Activated B cell treated with CpG ODN at 0.5 μM for 24 hours (primary cell): Measurements from ENCODE around the gene PLEKHA5. TPM values are rescaled to one million over a fixed set of nuclear protein-coding genes. Genes with fewer than 3 reads are reported as not detected.

Source experiments
- ATAC-seq: fragments of 200-7000 bp; cut with Tn5 transposase; one replicate; pipeline ENCODE4 v1.10.0; 2021; ENCODE audit warnings: low read depth, mild to moderate bottlenecking, moderate library complexity
- CTCF ChIA-PET: fragments of 350-600 bp; sonication (Branson Sonifier 250); formaldehyde crosslinking; loops from one replicate; lab custom pipeline; 2021; ENCODE audit warnings: antibody characterized with exemption; lab: Charles Lee
- POLR2A ChIA-PET: fragments of 350-600 bp; sonication (Branson Sonifier 250); formaldehyde crosslinking; loops from one replicate; lab custom pipeline; 2021; ENCODE audit warnings: antibody characterized with exemption; lab: Charles Lee
- DNase-seq: peaks from one replicate; pipeline ENCODE4 v3.0.0; 2022
- H3K27ac Mint-ChIP-seq: one replicate; pipeline ENCODE4 v1.8.0; 2020; ENCODE audit warnings: mixed read lengths
- H3K27me3 Mint-ChIP-seq: one replicate; pipeline ENCODE4 v1.8.0; 2021; ENCODE audit warnings: mixed read lengths
- H3K36me3 Mint-ChIP-seq: one replicate; pipeline ENCODE4 v1.8.0; 2021; ENCODE audit warnings: low read depth, mixed read lengths
- H3K4me1 Mint-ChIP-seq: one replicate; pipeline ENCODE4 v1.8.0; 2021; ENCODE audit warnings: mixed read lengths
- H3K4me3 Mint-ChIP-seq: one replicate; pipeline ENCODE4 v1.8.0; 2020; ENCODE audit warnings: mild to moderate bottlenecking, mixed read lengths
- H3K9me3 Mint-ChIP-seq: one replicate; pipeline ENCODE4 v1.8.0; 2020; ENCODE audit warnings: mixed read lengths
- intact Hi-C: fragments of 100-400 bp; cut with micrococcal nuclease; formaldehyde crosslinking; loops from one replicate; pipeline ENCODE4 v1.15.1; 2024
- total RNA-seq: library from RNA; stranded (reverse); gene quantifications from 2 replicates; pipeline ENCODE4 v1.2.3, GENCODE V29; 2022
- TF ChIP-seq, protein P1 (sequence below): fragments of 200-600 bp; IDR thresholded peaks from one replicate; pipeline ENCODE4 v1.8.0; 2022; ENCODE audit warnings: antibody characterized with exemption, mild to moderate bottlenecking

PLEKHA5 gene
- total RNA-seq, 1 donor from 2014 or later: 0.11 TPM

DNA sequence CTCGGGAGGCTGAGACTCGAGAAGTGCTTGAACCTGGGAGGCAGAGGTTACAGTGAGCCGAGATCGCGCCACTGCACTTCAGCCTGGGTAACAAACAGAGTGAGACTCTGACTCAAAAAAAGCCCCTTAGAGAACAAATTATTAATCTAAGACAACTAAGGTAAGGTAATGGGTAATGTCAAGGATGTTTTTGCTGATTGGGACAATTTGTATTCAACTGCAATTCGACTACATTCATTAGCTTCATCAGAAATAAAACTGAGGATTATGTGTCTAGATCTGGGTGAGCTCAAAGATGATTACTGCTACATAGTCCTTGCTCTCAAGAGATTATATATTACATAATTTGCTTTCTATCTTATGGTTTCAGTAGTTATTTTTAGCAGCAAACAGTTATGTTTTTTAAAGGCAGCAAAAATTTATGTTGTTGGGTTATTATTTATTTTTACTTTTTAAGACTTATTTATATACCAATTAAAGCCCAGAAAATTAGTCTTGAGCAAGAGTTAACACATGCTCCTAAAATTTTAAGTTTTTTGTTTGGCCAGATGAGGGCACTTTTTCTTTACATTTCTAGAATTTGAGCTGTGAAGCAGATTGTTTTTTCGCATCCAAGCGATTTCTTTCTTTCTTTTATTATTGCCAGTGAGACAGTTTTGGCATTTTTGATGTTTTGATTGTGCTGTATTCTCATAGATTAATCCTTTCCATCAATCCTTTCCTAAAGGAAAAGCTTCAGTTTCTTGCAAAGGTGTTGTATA lies 52.3 kb downstream of the PLEKHA5 start:
- ChIA-PET CTCF (no interaction called here), POLR2A (no interaction called here)
- intact Hi-C loops: no loop called here
- Mint-ChIP-seq H3K27me3 (no peaks in the 10 kb centered on the region), H3K4me3 (no peak overlapping the region), H3K4me1 (no peaks in the 10 kb centered on the region), H3K27ac (no peak overlapping the region), H3K9me3 (no peaks in the 10 kb centered on the region), H3K36me3 (no peaks in the 10 kb centered on the region)
- ATAC-seq (no peak), DNase-seq (no peak)
- TF ChIP-seq, protein P1, sequence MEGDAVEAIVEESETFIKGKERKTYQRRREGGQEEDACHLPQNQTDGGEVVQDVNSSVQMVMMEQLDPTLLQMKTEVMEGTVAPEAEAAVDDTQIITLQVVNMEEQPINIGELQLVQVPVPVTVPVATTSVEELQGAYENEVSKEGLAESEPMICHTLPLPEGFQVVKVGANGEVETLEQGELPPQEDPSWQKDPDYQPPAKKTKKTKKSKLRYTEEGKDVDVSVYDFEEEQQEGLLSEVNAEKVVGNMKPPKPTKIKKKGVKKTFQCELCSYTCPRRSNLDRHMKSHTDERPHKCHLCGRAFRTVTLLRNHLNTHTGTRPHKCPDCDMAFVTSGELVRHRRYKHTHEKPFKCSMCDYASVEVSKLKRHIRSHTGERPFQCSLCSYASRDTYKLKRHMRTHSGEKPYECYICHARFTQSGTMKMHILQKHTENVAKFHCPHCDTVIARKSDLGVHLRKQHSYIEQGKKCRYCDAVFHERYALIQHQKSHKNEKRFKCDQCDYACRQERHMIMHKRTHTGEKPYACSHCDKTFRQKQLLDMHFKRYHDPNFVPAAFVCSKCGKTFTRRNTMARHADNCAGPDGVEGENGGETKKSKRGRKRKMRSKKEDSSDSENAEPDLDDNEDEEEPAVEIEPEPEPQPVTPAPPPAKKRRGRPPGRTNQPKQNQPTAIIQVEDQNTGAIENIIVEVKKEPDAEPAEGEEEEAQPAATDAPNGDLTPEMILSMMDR: no peak

DNA sequence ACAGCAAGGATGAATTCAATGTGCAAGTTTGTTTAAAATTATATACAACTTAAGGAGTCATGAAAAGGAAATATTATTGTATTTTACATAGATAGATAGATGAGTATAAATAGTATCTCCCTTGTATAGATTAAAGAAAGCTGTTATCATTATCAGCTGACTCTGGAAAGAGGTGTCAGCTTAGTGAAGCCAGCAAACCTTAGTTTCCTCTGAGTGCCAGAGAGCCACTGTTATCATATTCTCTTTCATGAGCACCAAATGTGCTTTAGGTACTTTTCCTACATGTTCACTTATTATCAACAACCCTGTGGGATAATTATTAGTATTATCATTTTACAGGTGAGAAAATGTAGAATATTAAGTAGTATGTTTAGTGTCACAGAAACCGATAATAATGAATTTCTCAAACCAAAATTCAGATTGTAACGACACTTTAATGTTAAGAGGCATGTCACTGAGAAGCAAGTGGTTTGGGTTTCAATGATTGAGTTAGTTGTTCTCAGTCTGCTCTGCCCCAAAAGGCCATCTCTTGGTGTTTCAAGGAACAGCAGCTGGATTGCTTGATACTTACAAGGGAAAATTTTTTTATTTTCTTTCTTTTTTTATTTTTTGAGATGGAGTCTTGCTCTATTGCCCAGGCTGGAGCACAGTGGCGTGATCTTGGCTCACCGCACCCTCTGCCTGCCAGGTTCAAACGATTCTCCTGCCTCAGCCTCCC lies 53.7 kb downstream of the PLEKHA5 start:
- Mint-ChIP-seq H3K4me1 (no peaks in the 10 kb centered on the region), H3K36me3 (no peaks in the 10 kb centered on the region), H3K4me3 (no peak overlapping the region), H3K27ac (no peak overlapping the region), H3K9me3 (no peaks in the 10 kb centered on the region), H3K27me3 (no peaks in the 10 kb centered on the region)
- ATAC-seq (no peak), DNase-seq (no peak)
- intact Hi-C loops: no loop called here
- TF ChIP-seq, protein P1: no peak
- ChIA-PET CTCF (no interaction called here), POLR2A (no interaction called here)

DNA sequence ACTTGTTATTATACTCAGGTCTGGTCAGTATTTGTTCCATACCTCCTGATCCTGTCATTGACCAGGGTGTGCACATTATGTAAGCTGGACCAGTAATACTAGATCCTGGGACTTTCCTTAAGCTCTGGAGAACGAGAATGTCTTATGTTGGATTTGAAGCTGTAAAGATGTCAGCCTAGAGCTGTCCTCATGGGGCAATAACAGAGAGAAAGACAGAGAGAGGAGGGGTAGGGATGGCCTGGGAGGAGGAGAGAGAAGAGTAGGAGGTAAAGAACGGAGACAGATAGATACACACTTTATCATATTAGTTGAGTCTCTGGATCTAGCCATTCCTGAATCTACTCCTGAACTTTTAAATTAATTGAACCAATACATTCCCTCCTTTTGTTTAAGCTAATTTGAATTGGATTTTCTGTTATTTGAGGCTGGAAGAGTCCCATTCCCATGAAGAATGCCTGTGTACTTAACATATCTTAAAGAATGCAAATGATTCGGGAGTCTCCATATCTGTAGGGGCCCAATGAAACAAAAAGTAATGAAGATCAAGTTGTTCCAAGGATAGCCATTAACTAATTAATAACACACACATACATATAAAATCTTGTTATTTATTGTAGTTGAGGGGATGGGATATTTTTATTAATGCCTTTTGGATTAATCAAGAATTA lies 55.9 kb downstream of the PLEKHA5 start:
- no peaks in the 10 kb centered on the region for H3K36me3 Mint-ChIP-seq
- H3K27me3 Mint-ChIP-seq: no peaks in the 10 kb centered on the region
- DNase-seq (no peak), ATAC-seq (no peak)
- ChIA-PET POLR2A (no interaction called here), CTCF (interaction anchor here (1.4 kb wide), 1 partner anchor 41 kb away, joined by 3 read pairs; no protein-coding TSS in a partner anchor)
- H3K27ac Mint-ChIP-seq: no peak overlapping the region
- intact Hi-C loops: loop anchor here (5.0 kb wide), 1 partner anchor 1028 kb away; no protein-coding TSS in a partner anchor
- H3K4me3 Mint-ChIP-seq: no peak overlapping the region
- H3K4me1 Mint-ChIP-seq: no peaks in the 10 kb centered on the region
- TF ChIP-seq, protein P1: no peak
- no peaks in the 10 kb centered on the region for H3K9me3 Mint-ChIP-seq

DNA sequence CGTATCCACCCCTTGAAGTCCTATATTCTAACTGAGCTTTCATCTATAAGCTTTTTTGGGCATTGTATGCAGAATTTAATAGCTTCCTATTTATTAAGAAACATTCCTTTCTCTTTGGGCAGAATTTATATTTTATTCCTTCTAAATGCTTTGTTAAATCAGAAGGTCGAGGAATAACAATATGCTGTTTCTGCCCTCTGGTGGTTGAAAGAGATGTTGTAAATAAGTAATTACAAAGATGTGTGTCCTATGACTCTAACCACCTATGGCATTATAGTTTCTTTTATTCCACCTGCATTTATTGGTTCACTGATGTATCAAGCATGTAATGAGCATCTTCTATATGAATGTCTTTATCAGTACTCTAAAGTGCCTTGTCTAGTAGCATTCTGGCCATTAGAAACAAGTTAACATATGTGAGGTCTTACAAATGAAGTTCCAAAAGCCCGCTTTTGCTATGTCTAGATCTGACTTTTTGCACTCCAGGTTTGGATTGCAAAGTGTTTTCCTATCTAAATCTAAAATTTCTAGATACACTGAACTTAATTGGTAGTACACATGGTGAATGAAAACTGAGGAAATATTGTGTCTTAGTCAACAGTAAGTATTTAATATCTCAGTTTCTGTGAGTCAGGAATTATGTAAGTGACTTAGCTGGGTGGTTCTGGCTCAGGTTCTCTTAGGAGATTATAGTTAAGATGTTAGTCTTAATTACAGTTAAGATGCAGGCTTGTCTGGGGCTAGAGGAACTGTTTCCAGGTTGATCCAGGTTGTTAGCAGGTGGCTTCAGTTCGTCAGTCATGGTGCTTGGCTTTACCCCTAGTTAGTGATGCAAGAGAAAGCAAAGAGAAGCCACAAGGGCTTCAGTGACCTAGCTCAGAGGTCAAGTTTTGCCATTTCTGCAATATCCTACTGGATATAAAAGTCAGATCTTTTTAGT lies 57.5 kb downstream of the PLEKHA5 start:
- ChIA-PET POLR2A (no interaction called here), CTCF (interaction anchor here (0.7 to 1.4 kb wide), 4 partner anchors 12 to 40 kb away, joined by 3 read pairs; no protein-coding TSS in a partner anchor)
- TF ChIP-seq, protein P1: no peak
- no peaks in the 10 kb centered on the region for H3K36me3 Mint-ChIP-seq
- no peak for ATAC-seq
- H3K4me3 Mint-ChIP-seq: no peak overlapping the region
- no peak overlapping the region for H3K27ac Mint-ChIP-seq
- no peak for DNase-seq
- H3K9me3 Mint-ChIP-seq: no peaks in the 10 kb centered on the region
- no peaks in the 10 kb centered on the region for H3K27me3 Mint-ChIP-seq
- intact Hi-C loops: loop anchor here (1.0 to 5.0 kb wide), 4 partner anchors 326 to 1046 kb away; no protein-coding TSS in a partner anchor
- no peaks in the 10 kb centered on the region for H3K4me1 Mint-ChIP-seq
